Adrenal gland (tissue), 5 donors: ENCODE data around the gene C19orf18.

ENCODE experiments used
- POLR2A ChIP-seq, 2 donors: fragments of 450-650 bp; IDR thresholded peaks; one replicate each; pipeline ENCODE4 v1.6.1; 2017; ENCODE audit warnings: antibody characterized with exemption in 2 of 2, mild to moderate bottlenecking in 2 of 2, moderate library complexity in 1 of 2
- TF ChIP-seq, protein P1 (sequence below), 6 experiments: fragments of 450-650 bp in 4 of 6; fragments of 200-600 bp in 2 of 6; sonication (generic) in 1 of 6; IDR thresholded peaks; 1 replicate in 5 of 6; 2 replicates in 1 of 6; pipeline versions ENCODE4 v1.5.1 to v1.8.0; 2016 to 2021; ENCODE audit warnings: antibody characterized with exemption in 6 of 6, mild to moderate bottlenecking in 2 of 6, moderate library complexity in 1 of 6
- donor health status: DM: no; HTN: no; CAD: no.

DNA sequence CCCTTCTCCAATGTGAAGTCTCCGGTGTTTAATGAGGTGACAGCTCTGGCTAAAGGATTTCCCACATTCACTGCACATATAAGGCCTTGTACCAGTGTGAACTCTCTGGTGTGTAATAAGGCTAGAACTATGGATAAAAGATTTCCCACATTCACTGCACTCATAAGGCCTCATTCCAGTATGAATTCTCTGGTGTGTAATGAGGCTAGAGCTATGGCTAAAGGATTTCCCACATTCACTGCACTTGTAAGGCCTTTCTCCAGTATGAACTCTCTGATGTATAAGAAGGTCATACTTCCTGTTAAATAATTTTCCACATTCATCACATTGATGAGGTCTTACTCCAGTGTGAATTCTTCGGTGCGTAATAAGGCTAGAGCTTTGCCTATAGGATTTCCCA lies 32.7 kb downstream of the C19orf18 start:
- TF ChIP-seq, protein P1, sequence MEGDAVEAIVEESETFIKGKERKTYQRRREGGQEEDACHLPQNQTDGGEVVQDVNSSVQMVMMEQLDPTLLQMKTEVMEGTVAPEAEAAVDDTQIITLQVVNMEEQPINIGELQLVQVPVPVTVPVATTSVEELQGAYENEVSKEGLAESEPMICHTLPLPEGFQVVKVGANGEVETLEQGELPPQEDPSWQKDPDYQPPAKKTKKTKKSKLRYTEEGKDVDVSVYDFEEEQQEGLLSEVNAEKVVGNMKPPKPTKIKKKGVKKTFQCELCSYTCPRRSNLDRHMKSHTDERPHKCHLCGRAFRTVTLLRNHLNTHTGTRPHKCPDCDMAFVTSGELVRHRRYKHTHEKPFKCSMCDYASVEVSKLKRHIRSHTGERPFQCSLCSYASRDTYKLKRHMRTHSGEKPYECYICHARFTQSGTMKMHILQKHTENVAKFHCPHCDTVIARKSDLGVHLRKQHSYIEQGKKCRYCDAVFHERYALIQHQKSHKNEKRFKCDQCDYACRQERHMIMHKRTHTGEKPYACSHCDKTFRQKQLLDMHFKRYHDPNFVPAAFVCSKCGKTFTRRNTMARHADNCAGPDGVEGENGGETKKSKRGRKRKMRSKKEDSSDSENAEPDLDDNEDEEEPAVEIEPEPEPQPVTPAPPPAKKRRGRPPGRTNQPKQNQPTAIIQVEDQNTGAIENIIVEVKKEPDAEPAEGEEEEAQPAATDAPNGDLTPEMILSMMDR (IDR thresholded peaks at IDR 0.05): no peak
- no peak for TF ChIP-seq POLR2A (IDR thresholded peaks at IDR 0.05)
